ENCODE measurements around the gene SKOR1. TPM values are rescaled to one million over a fixed set of nuclear protein-coding genes. Genes with fewer than 3 reads are reported as not detected.

SKOR1 gene
- total RNA-seq, 1 experiment from 2014 or later: 0.22 TPM

- ChIA-PET POLR2A (no interaction called here), CTCF (no interaction called here)
- H3K27ac Mint-ChIP-seq: no peak overlapping the region
- no peak for DNase-seq (ENCODE audit: low spot score)
- H3K4me1 Mint-ChIP-seq: peaks cover 52% of the 10 kb centered on the region
- no peak for TF ChIP-seq FOXP1 (CRISPR knock-in tag; IDR thresholded peaks at IDR 0.05; ENCODE audit: borderline replicate concordance)
- no peak for TF ChIP-seq ELF4 (CRISPR knock-in tag; IDR thresholded peaks at IDR 0.05; ENCODE audit: low read depth)
- no peak for TF ChIP-seq GRHL2 (CRISPR knock-in tag; IDR thresholded peaks at IDR 0.05; ENCODE audit: insufficient replicate concordance, severe bottlenecking)
- no peak for TF ChIP-seq MAX (CRISPR knock-in tag; IDR thresholded peaks at IDR 0.05)
- no peak for TF ChIP-seq ZNF396 (CRISPR knock-in tag; IDR thresholded peaks at IDR 0.05; ENCODE audit: borderline replicate concordance)
- TF ChIP-seq ZNF671 (CRISPR knock-in tag; IDR thresholded peaks at IDR 0.05): no peak
- no peak for TF ChIP-seq SOX15 (CRISPR knock-in tag; IDR thresholded peaks at IDR 0.05)
- no peak for TF ChIP-seq TP53 (CRISPR knock-in tag; IDR thresholded peaks at IDR 0.05)
- no peak for TF ChIP-seq IRF1 (CRISPR knock-in tag; IDR thresholded peaks at IDR 0.05)
- TF ChIP-seq TEAD1 (CRISPR knock-in tag; IDR thresholded peaks at IDR 0.05): no peak
- no peak for TF ChIP-seq SMAD4 (CRISPR knock-in tag; IDR thresholded peaks at IDR 0.05)
- TF ChIP-seq GTF2I (CRISPR knock-in tag; conservative IDR thresholded peaks at IDR 0.05): no peak
- no peak for TF ChIP-seq ATF1 (CRISPR knock-in tag; IDR thresholded peaks at IDR 0.05)
- TF ChIP-seq AFF4 (CRISPR knock-in tag; IDR thresholded peaks at IDR 0.05; ENCODE audit: borderline replicate concordance): no peak
- no peak for TF ChIP-seq ZMAT4 (CRISPR knock-in tag; IDR thresholded peaks at IDR 0.05)
- no peak for TF ChIP-seq CBFB (CRISPR knock-in tag; IDR thresholded peaks at IDR 0.05; ENCODE audit: low read depth)
- no peak for TF ChIP-seq OVOL2 (CRISPR knock-in tag; IDR thresholded peaks at IDR 0.05; ENCODE audit: borderline replicate concordance)
- no peak for TF ChIP-seq E2F5 (CRISPR knock-in tag; IDR thresholded peaks at IDR 0.05)
- H3K27me3 Mint-ChIP-seq (ENCODE audit: low read depth): no peaks in the 10 kb centered on the region
- no peak overlapping the region for H3K4me3 Mint-ChIP-seq
- no peaks in the 10 kb centered on the region for H3K36me3 Mint-ChIP-seq
- no peak for ATAC-seq
- no peaks in the 10 kb centered on the region for H3K9me3 Mint-ChIP-seq
Measured at GRCh38 chr15:67775998-67776397, 49.3 kb upstream of the SKOR1 start.

- DNase-seq (ENCODE audit: low spot score) (no peak), ATAC-seq (no peak)
- Mint-ChIP-seq H3K9me3 (no peaks in the 10 kb centered on the region), H3K4me1 (peaks cover 52% of the 10 kb centered on the region), H3K27me3 (ENCODE audit: low read depth) (no peaks in the 10 kb centered on the region), H3K4me3 (no peak overlapping the region), H3K27ac (no peak overlapping the region), H3K36me3 (no peaks in the 10 kb centered on the region)
- CTCF ChIA-PET: no interaction called here
- POLR2A ChIA-PET: no interaction called here
- TF ChIP-seq JAZF1 (CRISPR knock-in tag; IDR thresholded peaks at IDR 0.05): no peak
- TF ChIP-seq ZNF219 (CRISPR knock-in tag; IDR thresholded peaks at IDR 0.05; ENCODE audit: borderline replicate concordance): no peak
- TF ChIP-seq CDX4 (CRISPR knock-in tag; IDR thresholded peaks at IDR 0.05; ENCODE audit: borderline replicate concordance): no peak
- no peak for TF ChIP-seq E2F5 (CRISPR knock-in tag; IDR thresholded peaks at IDR 0.05)
- TF ChIP-seq ZMAT4 (CRISPR knock-in tag; IDR thresholded peaks at IDR 0.05): no peak
- TF ChIP-seq MLX (CRISPR knock-in tag; IDR thresholded peaks at IDR 0.05): no peak
- no peak for TF ChIP-seq EMX1 (CRISPR knock-in tag; IDR thresholded peaks at IDR 0.05)
- no peak for TF ChIP-seq OVOL2 (CRISPR knock-in tag; IDR thresholded peaks at IDR 0.05; ENCODE audit: borderline replicate concordance)
- no peak for TF ChIP-seq ERG (CRISPR knock-in tag; IDR thresholded peaks at IDR 0.05)
- TF ChIP-seq ZNF671 (CRISPR knock-in tag; IDR thresholded peaks at IDR 0.05): no peak
- no peak for TF ChIP-seq FOXP1 (CRISPR knock-in tag; IDR thresholded peaks at IDR 0.05; ENCODE audit: borderline replicate concordance)
- no peak for TF ChIP-seq ZNF121 (CRISPR knock-in tag; IDR thresholded peaks at IDR 0.05)
- no peak for TF ChIP-seq SP1 (CRISPR knock-in tag; conservative IDR thresholded peaks at IDR 0.05)
- TF ChIP-seq ZNF232 (CRISPR knock-in tag; IDR thresholded peaks at IDR 0.05): no peak
Measured at GRCh38 chr15:67776600-67776999, 48.7 kb upstream of the SKOR1 start.

Measured in WTC11 (cell line).